Measurements from ENCODE around the gene CLIP1.
"Not testable (repeated sequence)": the region's sequence is repeated elsewhere in the genome, so short reads cannot be mapped to it uniquely, and the experiment has no call there.

Gene CLIP1

DNA sequence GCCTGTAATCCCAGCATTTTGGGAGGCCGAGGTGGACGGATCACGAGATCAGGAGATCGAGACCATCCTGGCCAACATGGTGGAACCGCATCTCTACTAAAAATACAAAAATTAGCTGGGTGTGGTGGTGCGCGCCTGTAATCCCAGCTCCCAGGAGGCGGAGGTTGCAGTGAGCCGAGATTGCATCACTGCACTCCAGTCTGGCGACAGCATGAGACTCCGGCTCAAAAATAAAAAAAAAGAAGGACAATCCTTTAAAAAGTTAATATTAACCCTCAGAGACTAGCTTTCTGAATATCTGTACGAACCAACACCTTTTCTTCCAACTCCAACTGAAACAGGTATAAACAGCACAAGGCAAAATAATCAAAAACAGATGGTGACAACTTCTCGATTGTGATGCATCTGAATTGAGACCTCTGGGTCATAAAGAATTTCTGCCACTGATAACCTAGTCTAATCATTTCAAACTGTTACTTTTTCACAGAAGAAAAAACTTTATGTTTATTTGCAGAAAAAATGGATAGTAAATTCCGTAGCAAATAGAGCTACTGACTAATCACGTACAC is 27.8 kb downstream of the CLIP1 start:
- DNase-seq: no peak

GRCh38 chr12:122393817-122394216 is 28.7 kb downstream of the CLIP1 start:
- peak; percentile 34 for DNase-seq

GRCh38 chr12:122392411-122392810 is 30.1 kb downstream of the CLIP1 start:
- no peak for DNase-seq

- no peak for DNase-seq
Observed at GRCh38 chr12:122389677-122390076, 32.8 kb downstream of the CLIP1 start.

- no peak for DNase-seq
Observed at GRCh38 chr12:122387887-122388286, 34.6 kb downstream of the CLIP1 start.

DNA sequence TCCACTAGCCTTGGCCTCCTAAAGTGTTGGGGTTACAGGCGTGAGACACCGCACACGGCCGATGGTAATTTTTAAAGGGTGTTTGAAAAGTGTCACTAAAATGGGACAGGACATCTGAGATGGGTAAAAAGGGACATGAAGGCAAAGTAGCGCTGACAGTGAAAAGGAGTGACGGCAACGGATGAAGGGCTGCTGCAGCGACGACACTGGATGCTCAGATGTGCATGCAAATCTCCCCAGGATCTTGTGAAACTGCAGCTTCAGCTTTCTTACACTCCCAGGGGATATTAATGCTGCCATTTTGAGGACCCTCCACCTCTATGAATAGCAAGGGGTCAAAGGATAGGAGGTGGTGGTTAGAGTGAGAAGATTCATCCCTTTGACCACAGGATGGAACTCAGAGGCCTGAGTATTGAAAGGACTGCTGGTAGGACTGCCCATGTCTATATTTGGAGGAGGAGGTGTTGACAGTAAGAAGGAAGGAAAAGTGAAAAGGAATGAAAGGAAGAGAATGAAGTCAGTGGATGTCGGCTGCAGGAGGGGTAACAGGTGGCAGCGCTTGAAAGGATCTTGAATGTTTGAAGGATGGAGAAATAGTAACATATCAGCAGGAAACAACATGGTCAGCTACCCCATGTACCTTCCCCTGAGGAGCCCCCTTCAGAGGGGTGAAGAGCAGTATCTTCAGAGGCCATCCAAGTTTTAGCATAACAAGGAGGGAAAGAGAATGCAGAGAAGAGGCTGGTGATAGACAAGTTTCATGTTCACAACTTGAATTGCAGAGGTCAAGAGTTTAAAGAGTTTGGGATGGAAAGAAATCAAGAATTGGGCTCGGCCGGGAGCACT is 37.1 kb downstream of the CLIP1 start:
- no peak for DNase-seq

DNA sequence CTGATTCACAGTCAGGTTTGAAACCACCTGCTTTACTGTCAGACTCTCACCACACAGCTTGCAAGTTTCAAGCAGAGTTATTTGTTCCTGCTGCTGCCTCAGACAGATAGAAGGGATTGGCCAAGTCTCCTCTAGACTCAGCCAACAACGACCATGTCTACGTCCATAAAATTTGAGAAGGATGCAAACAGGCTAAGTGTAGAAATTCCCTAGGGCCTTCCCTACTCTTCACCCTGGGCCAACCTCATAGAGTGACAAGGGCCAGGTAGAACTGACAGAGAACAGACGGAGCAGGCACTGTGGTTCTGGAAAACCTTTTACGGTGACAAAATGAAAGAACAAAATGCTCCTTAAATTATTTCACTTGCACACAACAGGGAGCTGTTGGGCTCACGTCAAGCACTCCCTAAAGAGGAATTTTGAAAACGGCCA is 39.5 kb downstream of the CLIP1 start:
- no peak for DNase-seq

DNA sequence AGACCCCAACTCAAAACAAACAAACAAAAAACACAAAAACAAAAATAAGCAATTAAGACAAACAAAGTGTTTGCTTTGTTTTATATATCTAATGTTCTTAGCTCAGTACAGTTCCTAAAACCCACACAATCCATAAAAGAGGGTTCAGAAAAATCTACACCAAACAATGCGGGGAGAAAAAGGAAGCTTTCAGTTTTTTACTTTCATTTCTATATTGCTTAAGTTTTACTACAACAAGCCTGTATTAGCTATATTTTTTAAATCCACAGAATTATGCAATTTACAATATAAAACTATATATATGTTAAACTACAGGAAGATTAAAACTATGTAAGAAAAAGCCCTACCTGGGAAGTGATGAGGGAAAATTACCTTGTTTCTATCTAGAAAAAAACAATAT is 41.4 kb downstream of the CLIP1 start:
- no peak for DNase-seq

DNA sequence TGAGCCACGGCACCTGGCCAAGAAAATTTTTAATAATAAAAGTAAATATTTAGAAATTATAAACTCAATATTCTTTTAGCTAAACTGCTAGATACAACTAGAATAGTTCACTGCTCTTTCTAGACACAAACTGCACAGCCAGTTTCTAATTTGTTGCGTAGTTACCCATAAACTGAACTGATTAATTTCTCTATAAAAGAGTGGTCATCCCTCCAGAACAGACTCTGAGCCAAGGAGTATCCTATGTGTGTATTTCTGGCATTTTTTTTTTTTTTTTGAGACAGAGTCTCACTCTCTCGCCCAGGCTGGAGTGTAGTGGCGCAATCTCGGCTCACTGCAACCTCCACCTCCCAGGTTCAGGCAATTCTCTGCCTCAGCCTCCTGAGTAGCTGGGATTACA is 45.7 kb downstream of the CLIP1 start:
- not testable (repeated sequence) for DNase-seq

DNA sequence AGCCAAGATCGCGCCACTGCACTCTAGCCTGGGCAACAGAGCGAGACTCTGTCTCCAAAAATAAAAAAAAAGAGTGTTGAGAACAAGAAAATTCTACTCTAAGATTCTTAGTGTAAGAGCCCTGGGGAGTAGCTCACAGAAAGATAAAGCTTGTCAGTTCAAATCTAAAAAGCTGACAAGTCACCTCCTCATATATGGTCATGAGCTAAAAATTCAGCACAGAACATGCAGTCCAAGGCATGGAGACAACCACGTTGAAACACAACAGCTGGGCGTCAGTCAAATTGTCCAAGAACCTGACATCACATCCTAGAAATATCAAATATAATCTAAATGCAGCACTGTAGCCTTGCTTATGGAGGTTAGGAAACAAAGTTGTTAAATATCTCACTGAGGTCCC is 47.8 kb downstream of the CLIP1 start:
- DNase-seq: no peak

GRCh38 chr12:122371475-122372045 is 50.9 kb downstream of the CLIP1 start:
- no peak for DNase-seq

GRCh38 chr12:122368361-122369073 is 54.0 kb downstream of the CLIP1 start:
- DNase-seq: no peak

GRCh38 chr12:122367632-122368031 is 54.8 kb downstream of the CLIP1 start:
- not testable (repeated sequence) for DNase-seq

GRCh38 chr12:122366685-122367475 is 55.6 kb downstream of the CLIP1 start:
- no peak for DNase-seq

DNA sequence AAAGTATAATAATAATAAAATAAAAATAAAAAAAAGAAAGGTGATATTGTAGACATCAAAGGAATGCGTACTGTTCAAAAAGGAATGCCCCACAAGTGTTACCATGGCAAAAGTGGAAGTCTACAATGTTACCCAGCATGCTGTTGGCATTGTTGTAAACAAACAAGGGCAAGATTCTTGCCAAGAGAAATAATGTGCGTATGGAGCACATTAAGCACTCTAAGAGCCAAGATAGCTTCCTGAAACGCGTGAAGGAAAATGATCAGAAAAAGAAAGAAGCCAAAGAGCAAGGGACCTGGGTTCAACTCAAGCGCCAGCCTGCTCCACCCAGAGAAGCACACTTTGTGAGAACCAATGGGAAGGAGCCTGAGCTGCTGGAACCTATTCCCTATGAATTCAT is 57.2 kb downstream of the CLIP1 start:
- DNase-seq: not testable (repeated sequence)

DNA sequence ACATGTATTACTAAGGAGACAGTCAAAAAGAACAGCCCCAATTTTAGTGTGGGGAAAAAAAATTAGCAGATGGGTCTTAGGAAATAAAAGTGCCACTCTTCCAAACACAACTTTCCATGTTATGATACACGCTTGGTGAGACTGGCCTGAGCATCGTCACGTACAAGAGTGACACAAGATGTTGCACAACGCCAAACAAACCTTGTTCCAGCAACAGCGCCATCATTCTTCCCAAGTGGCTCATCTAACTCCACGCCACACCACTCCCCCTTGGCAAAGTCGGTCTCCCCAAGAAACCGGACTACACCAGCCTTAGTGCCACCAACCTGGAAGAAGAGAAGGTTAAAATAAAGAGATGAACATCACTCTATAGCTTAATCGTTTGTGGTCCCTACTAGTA is 58.7 kb downstream of the CLIP1 start:
- no peak for DNase-seq

- DNase-seq: no peak
Observed at GRCh38 chr12:122362755-122363154, 59.7 kb downstream of the CLIP1 start.

DNA sequence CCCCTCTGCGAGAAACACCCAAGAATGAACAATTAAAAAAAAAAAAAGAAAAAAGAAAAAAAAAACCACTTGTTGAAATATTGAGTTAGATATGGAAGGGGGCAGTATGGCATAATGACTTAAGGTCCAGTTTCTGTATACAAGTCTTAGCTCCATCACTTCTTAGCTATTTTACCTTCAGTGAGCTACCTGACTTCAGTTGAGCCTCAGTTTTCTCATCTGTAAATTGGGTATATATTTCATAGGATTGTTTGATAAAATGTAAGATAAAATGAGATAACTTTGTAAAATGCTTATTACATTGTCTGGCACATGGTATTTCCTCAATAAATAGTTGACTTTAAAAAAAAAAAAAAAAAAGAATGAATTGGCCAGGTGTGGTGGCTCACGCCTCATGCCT is 64.1 kb downstream of the CLIP1 start:
- not testable (repeated sequence) for DNase-seq

DNA sequence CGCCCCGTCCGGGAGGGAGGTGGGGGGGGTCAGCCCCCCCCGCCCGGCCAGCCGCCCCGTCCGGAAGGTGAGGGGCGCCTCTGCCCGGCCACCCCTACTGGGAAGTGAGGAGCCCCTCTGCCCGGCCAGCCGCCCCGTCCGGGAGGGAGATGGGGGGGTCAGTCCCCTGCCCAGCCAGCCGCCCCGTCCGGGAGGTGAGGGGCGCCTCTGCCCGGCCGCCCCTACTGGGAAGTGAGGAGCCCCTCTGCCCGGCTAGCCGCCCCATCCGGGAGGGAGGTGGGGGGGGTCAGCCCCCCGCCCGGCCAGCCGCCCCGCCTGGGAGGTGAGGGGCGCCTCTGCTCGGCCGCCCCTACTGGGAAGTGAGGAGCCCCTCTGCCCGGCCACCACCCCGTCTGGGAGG is 64.9 kb downstream of the CLIP1 start:
- not testable (repeated sequence) for DNase-seq

DNA sequence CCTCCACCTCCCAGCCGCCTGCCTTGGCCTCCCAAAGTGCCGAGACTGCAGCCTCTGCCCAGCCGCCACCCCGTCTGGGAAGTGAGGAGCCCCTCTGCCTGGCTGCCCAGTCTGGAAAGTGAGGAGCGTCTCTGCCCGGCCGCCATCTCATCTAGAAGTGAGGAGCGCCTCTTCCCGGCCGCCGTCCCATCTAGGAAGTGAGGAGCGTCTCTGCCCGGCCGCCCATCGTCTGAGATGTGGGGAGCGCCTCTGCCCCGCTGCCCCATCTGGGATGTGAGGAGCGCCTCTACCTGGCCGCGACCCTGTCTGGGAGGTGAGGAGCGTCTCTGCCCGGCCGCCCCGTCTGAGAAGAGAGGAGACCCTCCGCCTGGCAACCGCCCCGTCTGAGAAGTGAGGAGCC is 65.5 kb downstream of the CLIP1 start:
- DNase-seq: not testable (repeated sequence)

- DNase-seq: peak; percentile 63
Observed at GRCh38 chr12:122356192-122356635, 66.3 kb downstream of the CLIP1 start.

GRCh38 chr12:122355706-122356105 is 66.8 kb downstream of the CLIP1 start:
- no peak for DNase-seq

Measured in CD4-positive, alpha-beta T cell treated with Interleukin-12 subunit alpha and Interleukin-12 subunit beta, for 1 hour (primary cell).